Measurements from ENCODE around the gene APOL1. TPM values are rescaled to one million over a fixed set of nuclear protein-coding genes. Genes with fewer than 3 reads are reported as not detected.

The APOL1 gene
- total and polyA plus RNA-seq, 2 donors (not counting 3 experiments of a cell fraction or from before 2014, with no cell fraction given), result 8.2 to 14.1 TPM

DNA sequence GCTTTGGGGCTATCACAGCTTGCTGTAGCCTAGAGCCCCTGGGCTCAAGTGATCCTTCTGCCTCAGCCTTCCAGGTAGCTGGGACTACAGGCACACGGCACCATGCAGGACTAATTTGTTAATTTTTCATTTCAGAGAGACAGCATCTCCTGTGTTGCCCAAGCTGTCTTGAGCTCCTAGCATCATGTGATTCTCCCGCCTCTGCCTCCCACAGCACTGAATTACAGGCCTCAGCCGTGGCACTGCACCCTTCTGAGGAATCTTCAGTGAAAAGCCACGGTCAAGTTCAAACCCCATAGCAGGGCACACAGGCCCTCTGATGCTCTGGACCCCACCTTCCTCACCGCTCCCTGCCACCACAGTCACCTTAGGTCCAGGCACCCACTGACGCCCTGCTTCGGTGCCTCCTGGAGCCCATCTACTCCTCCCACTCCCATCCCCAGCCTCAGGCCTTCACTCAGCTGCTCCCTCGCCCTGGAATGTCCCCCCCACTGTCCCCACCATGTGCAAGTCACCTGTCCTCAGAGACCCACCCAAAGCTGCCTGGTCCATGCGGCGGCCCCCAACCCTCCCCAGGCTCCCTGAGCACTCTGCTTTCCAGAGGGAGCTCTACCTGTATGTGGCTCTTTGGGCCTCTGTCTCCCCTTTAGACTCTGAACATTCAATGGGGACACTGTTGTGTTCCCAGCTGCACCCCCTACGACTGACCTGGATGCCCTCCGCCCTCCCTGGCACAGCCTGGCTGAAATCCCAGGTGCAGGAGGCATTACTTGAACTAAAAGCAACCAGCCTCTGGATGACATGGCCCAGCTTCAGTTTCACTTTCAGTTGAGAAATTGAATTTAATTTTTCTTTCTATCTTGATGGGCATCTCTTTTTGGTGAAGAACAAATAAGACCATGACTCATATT, 15.2 kb upstream of the APOL1 start:
- dilution Hi-C loops (cut with MboI; ENCODE audit: extremely low pct_ligation_motif_present, low sequenced_read_pairs), result no loop called here
- H3K4me2 ChIP-seq (ENCODE audit: insufficient read depth, low read length), result peak overlapping the region; percentile 85
- no TSS peak for BruUV-seq (replicated peaks)
- no peak overlapping the region for H3K27ac ChIP-seq (ENCODE audit: insufficient read depth, low read depth, low read length)
- peaks cover 16% of the 10 kb centered on the region for H3K4me1 ChIP-seq (ENCODE audit: control insufficient read depth, extremely low read depth, insufficient read depth, low read length)
- no peak for TF ChIP-seq POLR2AphosphoS5 (IDR thresholded peaks at IDR 0.05; ENCODE audit: insufficient read depth, low read depth, low read length)
- TF ChIP-seq EZH2 (IDR thresholded peaks at IDR 0.05; ENCODE audit: borderline replicate concordance, low read depth, low read length, severe bottlenecking), result no peak
- TF ChIP-seq MYC (IDR thresholded peaks at IDR 0.05; ENCODE audit: low read depth, low read length), result no peak
- TF ChIP-seq, protein P1, sequence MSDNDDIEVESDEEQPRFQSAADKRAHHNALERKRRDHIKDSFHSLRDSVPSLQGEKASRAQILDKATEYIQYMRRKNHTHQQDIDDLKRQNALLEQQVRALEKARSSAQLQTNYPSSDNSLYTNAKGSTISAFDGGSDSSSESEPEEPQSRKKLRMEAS (IDR thresholded peaks at IDR 0.05; ENCODE audit: insufficient read depth, insufficient read length), result no peak
- no peak for TF ChIP-seq FOS (IDR thresholded peaks at IDR 0.05; ENCODE audit: borderline replicate concordance, insufficient read depth, low read length)
- TF ChIP-seq, protein P2, sequence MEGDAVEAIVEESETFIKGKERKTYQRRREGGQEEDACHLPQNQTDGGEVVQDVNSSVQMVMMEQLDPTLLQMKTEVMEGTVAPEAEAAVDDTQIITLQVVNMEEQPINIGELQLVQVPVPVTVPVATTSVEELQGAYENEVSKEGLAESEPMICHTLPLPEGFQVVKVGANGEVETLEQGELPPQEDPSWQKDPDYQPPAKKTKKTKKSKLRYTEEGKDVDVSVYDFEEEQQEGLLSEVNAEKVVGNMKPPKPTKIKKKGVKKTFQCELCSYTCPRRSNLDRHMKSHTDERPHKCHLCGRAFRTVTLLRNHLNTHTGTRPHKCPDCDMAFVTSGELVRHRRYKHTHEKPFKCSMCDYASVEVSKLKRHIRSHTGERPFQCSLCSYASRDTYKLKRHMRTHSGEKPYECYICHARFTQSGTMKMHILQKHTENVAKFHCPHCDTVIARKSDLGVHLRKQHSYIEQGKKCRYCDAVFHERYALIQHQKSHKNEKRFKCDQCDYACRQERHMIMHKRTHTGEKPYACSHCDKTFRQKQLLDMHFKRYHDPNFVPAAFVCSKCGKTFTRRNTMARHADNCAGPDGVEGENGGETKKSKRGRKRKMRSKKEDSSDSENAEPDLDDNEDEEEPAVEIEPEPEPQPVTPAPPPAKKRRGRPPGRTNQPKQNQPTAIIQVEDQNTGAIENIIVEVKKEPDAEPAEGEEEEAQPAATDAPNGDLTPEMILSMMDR (IDR thresholded peaks at IDR 0.05; ENCODE audit: extremely low read depth in 1 of 2, insufficient read depth in 1 of 2, low read depth in 1 of 2, low read length in 2 of 2), result no peak
- no peak for TF ChIP-seq JUN (IDR thresholded peaks at IDR 0.05; ENCODE audit: borderline replicate concordance, insufficient read depth, insufficient read length, low read depth)
- no peak for TF ChIP-seq GATA2 (IDR thresholded peaks at IDR 0.05; ENCODE audit: insufficient read depth, insufficient read length, low read depth, low read length)
- no peak overlapping the region for H2AFZ ChIP-seq (ENCODE audit: low read depth, low read length)
- no peaks in the 10 kb centered on the region for H3K9me3 ChIP-seq (replicated peaks; ENCODE audit: control insufficient read depth, insufficient read depth, low read length)
- H3K9ac ChIP-seq (replicated peaks; ENCODE audit: extremely low read depth, insufficient read depth, low read length), result peak overlapping the region; percentile 21
- peak overlapping the region in 2 of 3 experiments; percentile 7 to 82 for H3K4me3 ChIP-seq (replicated peaks in 1 of 3; ENCODE audit: insufficient read depth in 1 of 3, low read depth in 1 of 3, low read length in 3 of 3)
- intact Hi-C loops (cut with micrococcal nuclease), result loop anchor here (2.0 kb wide), 2 partner anchors 35 to 249 kb away; no protein-coding TSS in a partner anchor
- no peaks in the 10 kb centered on the region for H3K27me3 ChIP-seq (ENCODE audit: control insufficient read depth in 2 of 2, insufficient read depth in 2 of 2, low read length in 2 of 2)
- peaks cover 0 to 11% of the 10 kb centered on the region in 2 experiments for H3K36me3 ChIP-seq (ENCODE audit: control insufficient read depth in 2 of 2, extremely low read depth in 1 of 2, insufficient read depth in 2 of 2, low read length in 2 of 2)
- no peaks in the 10 kb centered on the region for H4K20me1 ChIP-seq (replicated peaks; ENCODE audit: control insufficient read depth, extremely low read depth, insufficient read depth, low read length)
- H3K9me1 ChIP-seq (replicated peaks; ENCODE audit: control insufficient read depth, extremely low read depth, insufficient read depth, low read length), result no peaks in the 10 kb centered on the region
- ChIA-PET POLR2A (interaction anchor here (1.2 kb wide), 1 partner anchor 15 kb away, joined by 3 read pairs; the partner anchor contains the start of gene APOL1), CTCF (interaction anchor here (1.4 to 6.4 kb wide), 8 partner anchors 16 to 249 kb away, joined by 3 to 27 read pairs (median 18); partner anchors contain the start of gene APOL1)
- H3K79me2 ChIP-seq (ENCODE audit: control insufficient read depth, insufficient read depth, low read length), result peaks cover 26% of the 10 kb centered on the region
- DNase-seq (ENCODE audit: low read depth, low spot score) (peak; percentile 40), FAIRE-seq (no peak)
